Activated T-helper 9 cell treated with anti-CD3 and anti-CD28 coated beads, Interleukin-2, amount 50 U/mL, for 16 hours (primary cell): ENCODE data around the gene COG3.

Experiments used
- DNase-seq: peaks from one replicate; pipeline ENCODE4 v3.0.0-alpha.2; 2020; ENCODE audit warnings: low read depth

COG3 gene

DNA sequence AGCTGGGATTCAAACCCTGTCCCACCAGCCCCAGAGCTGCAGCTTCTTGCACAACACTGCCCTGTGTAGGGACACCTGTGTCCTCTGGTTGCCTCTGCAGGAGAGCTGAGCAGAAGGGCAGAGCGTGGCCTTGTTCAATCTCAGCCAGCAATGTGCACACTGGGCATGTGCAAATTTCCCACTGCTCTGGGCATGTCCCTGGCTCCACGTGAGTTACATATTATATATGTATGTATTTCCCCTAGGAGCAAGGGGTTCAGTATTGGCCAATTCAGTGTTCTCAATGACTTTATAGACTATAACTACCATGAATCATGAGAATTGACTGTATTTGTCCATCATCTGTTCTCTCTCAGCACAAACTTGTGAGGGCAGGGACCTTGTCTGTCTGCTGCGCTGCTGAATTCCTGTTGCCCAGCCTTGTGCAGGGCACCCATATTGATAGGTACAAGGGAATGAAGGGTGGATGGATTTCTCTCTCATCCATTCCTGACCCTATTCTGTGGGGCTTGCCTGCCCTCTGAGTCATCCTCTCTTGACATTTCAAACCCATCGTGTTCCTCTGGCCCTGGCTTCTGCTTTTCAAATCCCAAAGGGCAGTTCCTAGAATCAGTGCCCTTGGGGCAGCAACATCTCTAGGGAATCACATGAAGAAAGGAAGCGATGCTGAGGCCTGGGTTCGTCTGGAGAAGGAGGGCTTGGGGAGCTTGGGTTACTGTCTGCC lies 81.1 kb downstream of the COG3 start:
- DNase-seq, result no peak

DNA sequence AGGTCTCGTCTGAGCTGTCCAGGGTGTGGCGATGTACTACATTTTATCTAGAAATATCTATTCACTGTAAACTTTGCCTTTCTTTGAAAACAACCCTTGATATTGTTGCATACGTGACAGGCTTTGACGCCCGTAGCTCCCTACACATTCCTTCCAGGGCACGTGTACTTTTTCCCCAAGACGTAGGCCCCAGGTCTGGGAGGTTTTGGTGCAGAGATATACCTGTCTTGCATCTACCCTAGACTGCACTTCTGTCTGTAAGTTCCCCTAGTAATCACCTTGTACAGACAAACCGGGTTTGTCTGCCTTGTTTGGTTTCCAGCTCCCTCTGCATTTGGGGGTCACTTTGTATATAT lies 81.6 kb downstream of the COG3 start:
- DNase-seq, result no peak

DNA sequence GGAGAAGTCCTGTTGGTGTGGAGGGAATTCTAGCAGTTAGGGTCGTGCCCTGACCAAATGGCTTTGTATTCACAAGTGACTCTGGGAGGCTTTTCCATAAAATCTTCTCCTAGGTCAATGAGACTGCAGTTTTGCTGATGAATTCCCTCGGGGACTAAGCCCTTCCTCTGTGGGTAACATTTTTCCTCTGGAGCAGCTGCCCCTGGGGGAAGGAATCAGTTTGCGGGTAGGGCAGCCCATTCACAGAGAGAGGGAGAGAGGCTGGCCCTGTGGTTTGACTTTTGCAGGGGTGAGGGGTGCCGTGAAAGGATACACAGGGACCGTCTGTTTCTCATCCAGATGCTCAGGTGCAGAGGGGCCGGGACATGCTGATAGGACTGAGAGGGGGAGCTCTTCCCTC lies 83.5 kb downstream of the COG3 start:
- DNase-seq, result no peak

DNA sequence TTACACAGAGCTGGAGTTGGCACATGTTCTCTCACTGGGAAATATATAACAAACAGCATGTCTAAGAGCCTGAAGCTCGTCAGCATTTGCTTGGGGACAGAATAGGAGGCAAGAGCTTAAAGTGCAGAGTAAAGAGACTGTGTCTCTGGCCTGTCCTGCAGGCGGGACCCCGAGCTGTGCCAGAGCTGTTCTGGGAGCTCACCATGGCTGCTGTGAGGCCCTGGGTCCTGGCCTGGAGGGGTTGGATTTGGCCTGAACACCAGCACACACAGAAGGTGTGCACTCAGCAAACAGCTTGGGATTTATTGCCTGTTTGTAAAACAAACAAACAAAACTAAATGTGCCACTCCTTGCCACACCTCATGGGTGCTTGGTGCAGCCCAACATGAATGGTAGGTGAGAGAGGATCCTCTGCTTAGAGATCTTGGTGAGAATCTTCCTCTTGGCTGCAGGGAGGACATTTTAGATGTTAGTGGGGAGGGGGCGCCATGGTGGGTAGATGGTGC lies 89.9 kb downstream of the COG3 start:
- no peak for DNase-seq

DNA sequence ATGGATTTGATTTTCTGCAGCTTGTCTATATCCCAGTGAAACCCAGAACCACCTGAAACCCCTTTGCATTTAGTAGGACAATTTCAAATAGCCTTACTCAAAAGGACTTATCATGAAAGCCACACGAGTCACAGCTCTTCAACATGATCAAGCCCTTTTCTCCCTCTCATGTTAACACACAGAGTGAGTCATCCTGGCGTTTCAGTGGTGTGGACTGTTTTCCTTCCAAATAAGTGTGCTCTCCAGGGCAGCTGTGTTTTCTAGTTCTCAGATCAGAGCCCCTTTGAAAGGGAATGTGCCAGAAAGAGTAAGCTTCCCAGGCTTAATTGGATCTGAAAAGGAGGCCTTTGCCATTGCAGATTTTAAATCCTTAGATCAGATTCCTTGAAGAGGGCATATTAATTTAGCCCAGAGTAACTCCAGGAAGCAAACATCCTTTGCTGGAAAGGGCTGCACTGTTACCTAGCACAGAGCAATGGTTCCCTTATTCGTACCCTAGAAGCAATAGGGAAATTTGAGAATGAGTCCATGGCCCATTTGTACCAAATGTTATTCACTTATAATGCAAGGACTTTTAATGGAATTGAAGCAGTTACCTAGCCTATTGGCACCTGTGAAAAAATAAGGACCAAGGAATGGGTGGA lies 99.5 kb downstream of the COG3 start:
- no peak for DNase-seq

DNA sequence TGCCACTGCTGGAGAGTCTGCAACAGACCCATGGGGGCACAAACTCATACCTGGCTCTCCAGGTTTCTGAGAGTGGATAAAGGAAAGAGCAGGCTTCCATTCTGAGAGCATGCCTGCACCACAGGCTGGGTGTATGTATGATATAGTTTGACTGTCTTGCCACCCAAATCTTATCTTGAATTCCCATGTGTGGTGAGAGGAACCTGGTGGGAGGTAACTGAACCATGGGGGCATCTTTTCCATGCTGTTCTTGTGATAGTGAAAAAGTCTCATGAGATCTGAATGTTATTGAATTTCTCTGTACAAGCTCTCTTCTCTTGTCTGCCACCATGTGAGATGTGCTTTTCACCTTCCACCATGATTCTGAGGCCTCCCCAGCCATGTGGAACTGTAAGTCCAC lies 100.6 kb downstream of the COG3 start:
- DNase-seq, result no peak

DNA sequence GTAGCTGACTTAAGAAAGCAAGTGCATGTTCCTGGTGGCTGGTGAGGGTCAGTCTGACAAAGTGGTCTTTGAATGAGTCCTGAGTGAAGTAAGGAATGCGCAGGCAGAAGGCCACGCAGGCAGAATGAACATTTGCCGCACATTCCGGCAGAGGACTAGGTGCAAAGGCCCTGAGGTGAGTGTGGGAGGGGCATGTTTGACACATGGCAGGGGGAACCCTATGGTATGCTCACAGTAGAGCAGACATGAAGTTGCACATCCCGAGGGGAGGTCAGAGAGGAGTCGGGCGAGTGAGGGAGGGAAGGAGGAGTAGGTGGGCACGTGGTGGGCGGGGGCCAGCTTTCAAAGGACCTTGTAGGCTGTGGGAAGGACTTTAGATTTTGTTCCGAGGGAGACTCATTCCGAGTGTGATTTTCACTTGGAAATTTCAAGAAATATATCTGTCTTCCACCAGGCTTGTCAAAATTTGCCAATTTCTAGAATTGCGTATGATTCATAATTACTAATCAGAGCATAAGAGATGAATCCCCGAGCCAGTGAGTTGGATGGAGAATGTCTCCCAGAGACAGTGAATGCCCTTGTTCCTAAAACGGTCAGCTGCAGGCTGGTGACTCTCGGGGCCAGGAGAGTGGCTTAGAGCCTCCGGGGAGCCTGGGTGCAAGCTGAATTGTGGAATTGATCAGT lies 110.5 kb downstream of the COG3 start:
- DNase-seq, result no peak

DNA sequence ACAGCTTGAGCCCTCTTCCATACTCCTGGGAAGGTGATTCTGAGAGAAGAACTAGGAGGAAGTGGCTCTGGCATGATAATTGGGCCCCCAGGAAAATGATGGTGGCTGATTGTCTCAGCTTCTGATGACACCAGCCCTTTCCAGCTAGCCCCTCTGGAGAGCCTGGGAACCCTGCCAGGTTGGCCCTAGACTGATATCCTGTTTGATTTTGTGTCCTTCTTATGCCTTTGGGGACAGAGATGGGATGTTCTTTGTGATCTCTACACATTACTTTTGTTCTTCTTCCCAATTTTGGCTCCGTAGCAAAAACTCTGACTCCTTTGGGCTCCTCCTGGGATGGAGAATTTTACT lies 111.1 kb downstream of the COG3 start:
- DNase-seq, result no peak

DNA sequence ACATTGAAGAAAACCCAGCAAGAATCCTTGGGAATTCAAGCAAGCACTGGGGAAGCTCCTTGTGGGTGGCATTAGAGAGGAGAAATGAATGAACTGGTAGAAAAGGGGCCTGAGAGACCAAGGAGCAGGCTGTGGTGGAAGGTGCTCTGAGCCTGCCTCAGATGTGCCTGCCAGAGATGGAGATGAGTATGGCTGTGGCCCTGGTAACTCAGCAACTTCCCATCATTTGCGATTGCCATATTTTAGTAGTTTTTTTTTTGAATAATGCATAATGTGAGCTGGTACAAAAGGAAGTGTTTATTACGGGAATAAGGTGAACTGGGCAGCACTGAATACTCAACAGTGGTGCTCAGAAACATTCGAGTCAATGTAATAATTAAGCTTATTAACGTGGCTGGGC lies 111.7 kb downstream of the COG3 start:
- DNase-seq, result no peak

DNA sequence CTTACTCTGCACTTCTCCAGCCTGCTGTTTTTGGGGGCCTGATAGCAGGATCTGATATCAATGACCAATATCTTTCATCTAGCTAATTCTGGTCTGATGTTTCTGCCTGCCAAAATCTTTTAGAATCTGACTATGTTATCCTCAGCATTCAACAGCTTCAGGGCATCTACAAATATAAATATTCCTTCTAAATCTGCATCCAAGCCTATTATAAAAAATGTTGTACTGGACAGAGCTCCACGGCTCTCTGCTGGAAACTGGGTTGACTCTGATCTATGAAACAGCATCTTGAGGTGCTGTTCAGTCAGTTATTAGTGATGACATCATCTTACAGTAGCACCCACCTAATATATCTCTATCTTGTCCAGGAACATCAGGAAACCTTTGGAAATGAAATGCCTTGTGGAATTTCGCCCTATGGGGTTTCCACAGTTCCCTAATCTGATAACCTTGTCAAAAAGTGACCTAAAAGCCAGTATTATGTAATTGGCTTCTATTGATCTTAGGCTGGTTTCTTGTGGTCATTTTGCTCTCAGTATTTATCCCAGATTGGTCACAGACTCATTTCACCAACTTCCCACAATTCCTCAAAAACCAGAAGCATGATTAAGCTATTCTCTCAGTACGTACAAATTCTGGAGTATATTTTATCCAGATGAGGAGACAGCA lies 117.8 kb downstream of the COG3 start:
- DNase-seq, result no peak

DNA sequence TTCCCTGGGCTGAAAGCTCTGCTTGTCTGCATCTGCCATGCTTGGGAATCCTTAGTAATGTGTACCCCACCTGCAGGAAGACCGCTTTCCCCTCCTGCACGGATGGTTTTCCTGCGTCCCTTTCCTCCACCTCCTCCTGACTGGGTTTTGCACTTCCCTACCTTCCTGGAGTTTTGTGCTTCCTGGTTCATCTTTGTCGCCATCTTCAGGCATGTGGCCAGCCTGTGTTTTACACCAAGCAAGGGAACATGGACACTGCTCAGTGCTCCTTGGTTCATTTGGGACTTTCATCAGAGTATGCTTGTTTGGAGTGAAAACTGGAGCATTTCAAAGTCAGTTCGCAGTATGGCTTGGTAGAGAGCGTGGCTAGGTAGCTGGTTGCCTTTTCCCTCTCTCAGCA lies 120.1 kb downstream of the COG3 start:
- no peak for DNase-seq
